Measurements from ENCODE around the gene CAVIN4.
A peak's percentile ranks its signal among the peaks of the same experiment; 100 is the strongest.

The CAVIN4 gene

DNA sequence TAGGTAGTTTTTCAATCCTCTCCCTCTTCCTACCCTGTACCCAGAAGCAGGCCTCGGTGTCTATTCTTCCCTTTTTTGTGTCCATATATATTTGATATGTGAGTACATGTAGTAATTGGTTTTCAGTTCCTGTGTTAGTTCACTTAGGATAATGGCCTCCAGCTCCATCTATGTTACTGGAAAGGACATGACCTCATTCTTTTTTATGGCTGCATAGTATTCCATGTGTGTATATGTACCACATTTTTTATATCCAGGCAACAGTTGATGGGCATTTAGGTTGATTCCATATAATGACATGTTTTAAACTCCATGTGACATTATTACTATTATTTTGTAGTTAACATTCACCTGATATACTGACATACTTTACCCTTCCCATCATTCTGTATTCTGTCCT is 49.1 kb downstream of the CAVIN4 start:
- no peak for TF ChIP-seq ZSCAN16 (tag by site-specific recombination; IDR thresholded peaks at IDR 0.05)
- TF ChIP-seq ZNF146 (tag by site-specific recombination; IDR thresholded peaks at IDR 0.05) = peak; percentile 48; the same call in 1 of the 2 replicates
- ChIA-PET POLR2A (no interaction called here), CTCF (no interaction called here)
- H3K4me3 ChIP-seq (ENCODE audit: low read depth, low read length) = no peak overlapping the region
- H3K27ac ChIP-seq (ENCODE audit: extremely low read depth, low read depth, low read length) = no peak overlapping the region
- no peaks in the 10 kb centered on the region for H3K36me3 ChIP-seq (ENCODE audit: control insufficient read depth in 2 of 2, insufficient read depth in 1 of 2, low read length in 2 of 2)
- H3K4me1 ChIP-seq (ENCODE audit: control insufficient read depth, insufficient read depth, low read length) = no peaks in the 10 kb centered on the region
- no peaks in the 10 kb centered on the region for H3K9me3 ChIP-seq (ENCODE audit: control insufficient read depth, insufficient read depth, low read depth, low read length)

DNA sequence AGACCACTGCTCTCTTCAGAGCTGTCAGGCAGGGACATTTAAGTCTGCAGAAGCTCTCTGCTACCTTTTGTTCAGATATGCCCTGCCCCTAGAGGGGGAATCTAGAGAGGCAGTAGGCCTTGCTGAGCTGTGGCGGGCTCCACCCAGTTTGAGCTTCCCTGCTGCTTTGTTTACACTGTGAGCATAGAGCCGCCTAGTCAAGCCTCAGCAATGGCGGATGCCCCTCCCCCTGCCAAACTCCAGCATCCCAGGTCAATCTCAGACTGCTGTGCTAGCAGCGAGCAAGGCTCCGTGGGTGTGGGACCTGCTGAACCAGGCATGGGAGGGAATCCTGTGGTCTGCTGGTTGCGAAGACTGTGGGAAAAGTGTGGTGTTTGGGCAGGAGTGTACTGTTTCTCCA is 59.9 kb downstream of the CAVIN4 start:
- POLR2A ChIA-PET = no interaction called here
- Histone ChIP-seq H3K4me3 (ENCODE audit: low read depth, low read length) (no peak overlapping the region), H3K4me1 (ENCODE audit: control insufficient read depth, insufficient read depth, low read length) (no peaks in the 10 kb centered on the region), H3K9me3 (ENCODE audit: control insufficient read depth, insufficient read depth, low read depth, low read length) (no peaks in the 10 kb centered on the region), H3K27ac (ENCODE audit: extremely low read depth, low read depth, low read length) (no peak overlapping the region), H3K36me3 (ENCODE audit: control insufficient read depth in 2 of 2, insufficient read depth in 1 of 2, low read length in 2 of 2) (no peaks in the 10 kb centered on the region)
- CTCF ChIA-PET = interaction anchor here (1.8 kb wide), 1 partner anchor 36 kb away, joined by 11 read pairs; no protein-coding TSS in a partner anchor
- TF ChIP-seq ZNF175 (tag by site-specific recombination; IDR thresholded peaks at IDR 0.05) (no peak), ZIC2 (tag by site-specific recombination; IDR thresholded peaks at IDR 0.05) (0 out of 2 replicates have a peak, but pooled peaks have one; percentile 16), ZNF155 (tag by site-specific recombination; IDR thresholded peaks at IDR 0.05) (no peak)
- TF ChIP-seq, protein P1, sequence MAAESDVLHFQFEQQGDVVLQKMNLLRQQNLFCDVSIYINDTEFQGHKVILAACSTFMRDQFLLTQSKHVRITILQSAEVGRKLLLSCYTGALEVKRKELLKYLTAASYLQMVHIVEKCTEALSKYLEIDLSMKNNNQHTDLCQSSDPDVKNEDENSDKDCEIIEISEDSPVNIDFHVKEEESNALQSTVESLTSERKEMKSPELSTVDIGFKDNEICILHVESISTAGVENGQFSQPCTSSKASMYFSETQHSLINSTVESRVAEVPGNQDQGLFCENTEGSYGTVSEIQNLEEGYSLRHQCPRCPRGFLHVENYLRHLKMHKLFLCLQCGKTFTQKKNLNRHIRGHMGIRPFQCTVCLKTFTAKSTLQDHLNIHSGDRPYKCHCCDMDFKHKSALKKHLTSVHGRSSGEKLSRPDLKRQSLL (tag by site-specific recombination; IDR thresholded peaks at IDR 0.05) = peak; percentile 71; the same call in 1 of the 2 replicates
